CD8-positive, alpha-beta memory T cell (primary cell): ENCODE results near the gene FUZ. TPM values are rescaled to one million over a fixed set of nuclear protein-coding genes. Genes with fewer than 3 reads are reported as not detected.

ENCODE experiments used
- CTCF ChIA-PET: fragments of 350-600 bp; sonication (Branson Sonifier 250); formaldehyde crosslinking; loops from one replicate; lab custom pipeline; 2021; ENCODE audit warnings: antibody characterized with exemption; lab: Charles Lee
- POLR2A ChIA-PET: fragments of 350-600 bp; sonication (Branson Sonifier 250); formaldehyde crosslinking; loops from one replicate; lab custom pipeline; 2021; ENCODE audit warnings: antibody characterized with exemption; lab: Charles Lee
- DNase-seq, 5 donors: peaks; one replicate each; pipeline versions ENCODE4 v3.0.0 to v3.0.0-alpha.2; 2020 to 2022; ENCODE audit warnings: mixed read lengths in 1 of 5
- H3K27ac ChIP-seq: one replicate; pipeline ENCODE4 v1.7.0; 2013; ENCODE audit warnings: low read depth, mild to moderate bottlenecking, low read length, moderate library complexity
- H3K27me3 ChIP-seq: 2 replicates; pipeline ENCODE4 v1.7.0; 2013; ENCODE audit warnings: low read length, mild to moderate bottlenecking; ENCODE audit not compliant: insufficient read depth, poor library complexity, severe bottlenecking
- H3K36me3 ChIP-seq: 2 replicates; pipeline ENCODE4 v1.7.0; 2013; ENCODE audit warnings: mild to moderate bottlenecking, low read length, moderate library complexity; ENCODE audit not compliant: insufficient read depth
- H3K4me1 ChIP-seq: 2 replicates; pipeline ENCODE4 v1.7.0; 2013; ENCODE audit warnings: mild to moderate bottlenecking, low read length, moderate library complexity; ENCODE audit not compliant: insufficient read depth
- H3K4me3 ChIP-seq: 2 replicates; pipeline ENCODE4 v1.7.0; 2013; ENCODE audit warnings: mild to moderate bottlenecking, low read length
- H3K9me3 ChIP-seq: 2 replicates; pipeline ENCODE4 v1.7.0; 2013; ENCODE audit warnings: mild to moderate bottlenecking, low read length
- H3K27ac Mint-ChIP-seq, 8 donors: one replicate each; pipeline ENCODE4 v1.8.0; 2020 to 2021; ENCODE audit warnings: mixed read lengths in 8 of 8, mild to moderate bottlenecking in 6 of 8, inconsistent platforms in 3 of 8, moderate library complexity in 3 of 8
- H3K27me3 Mint-ChIP-seq, 2 donors: one replicate each; pipeline ENCODE4 v1.8.0; 2020 to 2021; ENCODE audit warnings: mixed read lengths in 2 of 2, mild to moderate bottlenecking in 1 of 2, moderate library complexity in 1 of 2
- H3K36me3 Mint-ChIP-seq, 3 donors: one replicate each; pipeline ENCODE4 v1.8.0; 2020 to 2021; ENCODE audit warnings: mixed read lengths in 3 of 3, inconsistent platforms in 1 of 3, mild to moderate bottlenecking in 1 of 3
- H3K4me1 Mint-ChIP-seq, 3 donors: one replicate each; pipeline ENCODE4 v1.8.0; 2020 to 2021; ENCODE audit warnings: mixed read lengths in 3 of 3, inconsistent platforms in 1 of 3, mild to moderate bottlenecking in 1 of 3
- H3K4me3 Mint-ChIP-seq, 7 donors: one replicate each; pipeline ENCODE4 v1.8.0; 2020 to 2021; ENCODE audit warnings: mixed read lengths in 7 of 7, mild to moderate bottlenecking in 6 of 7, moderate library complexity in 4 of 7, inconsistent platforms in 2 of 7
- H3K9me3 Mint-ChIP-seq, 5 donors: one replicate each; pipeline ENCODE4 v1.8.0; 2020 to 2022; ENCODE audit warnings: mixed read lengths in 5 of 5, mild to moderate bottlenecking in 3 of 5, moderate library complexity in 2 of 5, inconsistent platforms in 1 of 5
- polyA plus RNA-seq: library from polyadenylated mRNA; unstranded; fragments of 300-500 nt; fragmentation: Illumina TruSeq; gene quantifications from one replicate; pipeline ENCODE4 v1.2.3, GENCODE V29; 2021
- total RNA-seq, 2 experiments: library from RNA; stranded (reverse); gene quantifications; one replicate each; pipeline ENCODE4 v1.2.3, GENCODE V29; 2021

The FUZ gene
- total and polyA plus RNA-seq, 3 experiments from 2014 or later = 4.5 to 30.1 (median 26.1) TPM

- no peaks in the 10 kb centered on the region for H3K9me3 ChIP-seq
- Mint-ChIP-seq H3K36me3 (peaks cover 3 to 87% (median 3%) of the 10 kb centered on the region in 3 donors), H3K4me1 (peaks cover 0 to 6% (median 0%) of the 10 kb centered on the region in 3 donors), H3K27me3 (no peaks in the 10 kb centered on the region), H3K9me3 (no peaks in the 10 kb centered on the region), H3K4me3 (no peak overlapping the region), H3K27ac (no peak overlapping the region)
- H3K27ac ChIP-seq = no peak overlapping the region
- H3K27me3 ChIP-seq = no peaks in the 10 kb centered on the region
- peaks cover 14% of the 10 kb centered on the region for H3K36me3 ChIP-seq
- ChIA-PET POLR2A (no interaction called here), CTCF (no interaction called here)
- no peak for DNase-seq
- H3K4me3 ChIP-seq = no peak overlapping the region
- no peaks in the 10 kb centered on the region for H3K4me1 ChIP-seq
Measured at GRCh38 chr19:49790866-49791265, 22.2 kb downstream of the FUZ start.

DNA sequence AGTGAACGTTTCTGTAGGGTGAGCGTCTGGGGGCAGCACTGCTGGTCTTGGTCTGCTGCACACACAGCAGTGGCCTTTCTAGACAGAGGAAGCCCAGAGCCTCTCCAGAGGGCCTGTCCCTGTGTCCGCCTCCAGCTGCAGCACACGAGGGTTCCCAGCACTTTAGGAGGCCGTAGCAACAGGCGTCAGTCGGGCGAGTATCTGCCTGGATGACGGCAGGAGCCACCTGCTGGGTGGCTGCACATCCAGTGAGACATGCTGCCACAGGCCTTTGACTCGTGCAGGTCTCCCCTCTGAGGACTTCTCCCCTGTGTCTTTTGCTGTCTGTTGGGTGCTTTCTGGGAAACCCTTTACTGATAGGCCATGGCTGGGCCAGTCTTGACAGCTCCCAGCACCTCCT, 24.2 kb downstream of the FUZ start:
- Mint-ChIP-seq H3K4me1 (peaks cover 0 to 11% (median 0%) of the 10 kb centered on the region in 3 donors), H3K9me3 (no peaks in the 10 kb centered on the region), H3K36me3 (peaks cover 7 to 79% (median 9%) of the 10 kb centered on the region in 3 donors), H3K27ac (peak overlapping the region in 1 of 8 donors; percentile 63), H3K27me3 (no peaks in the 10 kb centered on the region), H3K4me3 (no peak overlapping the region)
- Histone ChIP-seq H3K27ac (no peak overlapping the region), H3K9me3 (no peaks in the 10 kb centered on the region), H3K27me3 (no peaks in the 10 kb centered on the region), H3K4me3 (no peak overlapping the region), H3K4me1 (no peaks in the 10 kb centered on the region), H3K36me3 (peaks cover 18% of the 10 kb centered on the region)
- CTCF ChIA-PET = no interaction called here
- POLR2A ChIA-PET = no interaction called here
- DNase-seq = no peak

- no peaks in the 10 kb centered on the region for H3K4me1 ChIP-seq
- Mint-ChIP-seq H3K4me1 (peaks cover 0 to 11% (median 0%) of the 10 kb centered on the region in 3 donors), H3K27me3 (no peaks in the 10 kb centered on the region), H3K9me3 (no peaks in the 10 kb centered on the region), H3K27ac (peak overlapping the region in 1 of 8 donors; percentile 66), H3K36me3 (peaks cover 7 to 81% (median 13%) of the 10 kb centered on the region in 3 donors), H3K4me3 (no peak overlapping the region)
- no peaks in the 10 kb centered on the region for H3K9me3 ChIP-seq
- no peaks in the 10 kb centered on the region for H3K27me3 ChIP-seq
- POLR2A ChIA-PET = no interaction called here
- no peak overlapping the region for H3K4me3 ChIP-seq
- H3K36me3 ChIP-seq = peaks cover 22% of the 10 kb centered on the region
- CTCF ChIA-PET = no interaction called here
- H3K27ac ChIP-seq = no peak overlapping the region
- no peak for DNase-seq
Measured at GRCh38 chr19:49787746-49788145, 25.3 kb downstream of the FUZ start.

DNA sequence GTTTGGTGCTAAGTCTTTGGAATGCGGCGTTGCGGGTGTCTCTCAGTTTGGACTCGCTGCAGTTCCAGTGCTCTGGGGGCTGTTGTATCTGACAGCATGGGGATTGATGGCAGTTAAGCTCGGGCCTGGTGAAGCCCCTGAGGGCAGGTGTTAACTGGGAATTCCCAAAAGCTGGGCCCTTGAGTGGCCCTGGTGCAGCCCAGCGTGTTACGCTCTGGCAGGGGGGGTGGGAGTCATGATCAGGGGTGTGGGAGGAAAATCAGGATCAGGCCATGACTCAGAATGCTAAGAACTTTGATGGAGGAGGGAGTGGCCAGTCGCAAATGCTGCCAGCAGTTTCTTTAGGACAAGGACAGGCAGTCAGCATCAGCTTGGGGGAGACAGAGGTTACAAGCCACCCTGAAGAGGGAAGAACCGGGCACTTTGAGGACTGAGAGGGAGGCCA, 26.7 kb downstream of the FUZ start:
- ChIA-PET CTCF (no interaction called here), POLR2A (no interaction called here)
- Histone ChIP-seq H3K4me3 (no peak overlapping the region), H3K36me3 (peaks cover 20% of the 10 kb centered on the region), H3K27me3 (no peaks in the 10 kb centered on the region), H3K4me1 (no peaks in the 10 kb centered on the region), H3K27ac (no peak overlapping the region), H3K9me3 (no peaks in the 10 kb centered on the region)
- Mint-ChIP-seq H3K36me3 (peaks cover 7 to 78% (median 11%) of the 10 kb centered on the region in 3 donors), H3K4me1 (peaks cover 0 to 11% (median 0%) of the 10 kb centered on the region in 3 donors), H3K27me3 (no peaks in the 10 kb centered on the region), H3K4me3 (no peak overlapping the region), H3K27ac (peak overlapping the region in 3 of 8 donors; percentile 17 to 73 (median 23)), H3K9me3 (no peaks in the 10 kb centered on the region)
- no peak for DNase-seq

GRCh38 chr19:49782515-49782914, 30.6 kb downstream of the FUZ start:
- CTCF ChIA-PET = no interaction called here

DNA sequence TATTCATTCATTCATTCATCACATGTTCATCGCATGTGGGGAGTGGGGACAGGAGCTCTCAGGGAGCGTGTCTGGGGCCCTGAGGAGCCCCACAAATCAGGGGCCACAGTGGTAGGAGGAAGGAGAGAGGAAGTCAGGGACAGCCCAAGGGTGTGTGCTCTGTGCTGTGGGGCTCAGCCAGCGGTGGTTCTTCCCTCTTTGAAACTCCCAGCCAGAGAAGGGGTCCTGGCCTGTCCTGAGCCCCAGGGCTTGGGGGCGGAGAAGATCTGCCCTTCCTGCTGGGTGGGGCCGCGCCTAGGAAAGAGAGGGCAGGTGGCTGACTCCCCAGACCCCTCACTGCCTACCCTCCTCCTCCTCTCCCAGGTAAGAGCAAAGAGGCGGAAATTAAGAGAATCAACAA, 31.7 kb downstream of the FUZ start:
- no peaks in the 10 kb centered on the region for H3K9me3 Mint-ChIP-seq
- Histone ChIP-seq H3K27me3 (no peaks in the 10 kb centered on the region), H3K36me3 (peaks cover 19% of the 10 kb centered on the region), H3K27ac (no peak overlapping the region), H3K4me3 (no peak overlapping the region), H3K4me1 (no peaks in the 10 kb centered on the region), H3K9me3 (no peaks in the 10 kb centered on the region)
- no peak for DNase-seq
- peaks cover 16 to 21% (median 19%) of the 10 kb centered on the region in 3 donors for H3K4me1 Mint-ChIP-seq
- no peaks in the 10 kb centered on the region for H3K27me3 Mint-ChIP-seq
- H3K36me3 Mint-ChIP-seq = peaks cover 4 to 57% (median 13%) of the 10 kb centered on the region in 3 donors
- CTCF ChIA-PET = no interaction called here
- H3K4me3 Mint-ChIP-seq = no peak overlapping the region
- peak overlapping the region in 4 of 8 donors; percentile 62 to 89 (median 70) for H3K27ac Mint-ChIP-seq
- POLR2A ChIA-PET = interaction anchor here (1.0 kb wide), 1 partner anchor 15 kb away, joined by 3 read pairs; the partner anchor contains the start of gene AP2A1

More at GRCh38 chr19:49782515-49782914, 30.6 kb downstream of the FUZ start:
- Histone ChIP-seq H3K9me3 (no peaks in the 10 kb centered on the region), H3K36me3 (peaks cover 19% of the 10 kb centered on the region), H3K4me3 (no peak overlapping the region), H3K27me3 (no peaks in the 10 kb centered on the region), H3K4me1 (no peaks in the 10 kb centered on the region), H3K27ac (no peak overlapping the region)
- Mint-ChIP-seq H3K27me3 (no peaks in the 10 kb centered on the region), H3K9me3 (no peaks in the 10 kb centered on the region), H3K27ac (peak overlapping the region in 1 of 8 donors; percentile 27), H3K4me3 (no peak overlapping the region), H3K36me3 (peaks cover 4 to 60% (median 13%) of the 10 kb centered on the region in 3 donors), H3K4me1 (peaks cover 14 to 18% (median 16%) of the 10 kb centered on the region in 3 donors)
- DNase-seq = no peak
- POLR2A ChIA-PET = no interaction called here

DNA sequence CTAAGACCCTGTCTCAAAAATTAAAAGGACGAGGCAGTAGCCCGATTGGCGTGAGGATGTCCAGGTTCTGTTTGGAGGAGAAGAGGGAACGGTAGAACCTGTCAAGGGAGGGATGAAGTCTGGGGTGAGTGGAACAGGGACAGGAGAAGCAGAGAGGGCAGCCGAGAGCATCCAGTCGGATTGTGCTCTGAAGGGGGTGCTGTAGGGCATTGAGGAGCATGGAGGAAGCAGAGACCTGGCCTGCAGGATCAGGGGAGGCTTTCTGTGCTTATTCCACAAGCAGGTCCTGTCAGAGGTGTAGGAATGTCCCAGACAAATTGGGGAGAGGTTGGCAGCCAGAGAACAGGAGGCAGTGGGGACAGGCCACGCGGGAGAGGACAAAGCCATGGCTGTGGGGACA, 32.2 kb downstream of the FUZ start:
- H3K27me3 Mint-ChIP-seq = no peaks in the 10 kb centered on the region
- H3K27ac ChIP-seq = no peak overlapping the region
- H3K9me3 ChIP-seq = no peaks in the 10 kb centered on the region
- no peak overlapping the region for H3K4me3 ChIP-seq
- H3K27ac Mint-ChIP-seq = peak overlapping the region in 4 of 8 donors; percentile 62 to 86 (median 70)
- no peaks in the 10 kb centered on the region for H3K4me1 ChIP-seq
- DNase-seq = no peak
- H3K4me3 Mint-ChIP-seq = no peak overlapping the region
- H3K4me1 Mint-ChIP-seq = peaks cover 20 to 25% (median 22%) of the 10 kb centered on the region in 3 donors
- ChIA-PET CTCF (interaction anchor here (0.6 kb wide), 1 partner anchor 872 kb away, joined by 3 read pairs; no protein-coding TSS in a partner anchor), POLR2A (interaction anchor here (1.0 kb wide), 1 partner anchor 14 kb away, joined by 3 read pairs; the partner anchor contains the start of gene AP2A1)
- H3K27me3 ChIP-seq = no peaks in the 10 kb centered on the region
- peaks cover 19% of the 10 kb centered on the region for H3K36me3 ChIP-seq
- H3K9me3 Mint-ChIP-seq = no peaks in the 10 kb centered on the region
- H3K36me3 Mint-ChIP-seq = peaks cover 4 to 56% (median 13%) of the 10 kb centered on the region in 3 donors

- no peaks in the 10 kb centered on the region for H3K27me3 Mint-ChIP-seq
- no peaks in the 10 kb centered on the region for H3K9me3 Mint-ChIP-seq
- H3K27ac Mint-ChIP-seq = peak overlapping the region in 6 of 8 donors; percentile 53 to 93 (median 70)
- no peaks in the 10 kb centered on the region for H3K4me1 ChIP-seq
- H3K4me1 Mint-ChIP-seq = peaks cover 19 to 29% (median 26%) of the 10 kb centered on the region in 3 donors
- H3K27me3 ChIP-seq = no peaks in the 10 kb centered on the region
- H3K27ac ChIP-seq = no peak overlapping the region
- no peaks in the 10 kb centered on the region for H3K9me3 ChIP-seq
- H3K4me3 Mint-ChIP-seq = no peak overlapping the region
- DNase-seq = no peak
- H3K4me3 ChIP-seq = no peak overlapping the region
- H3K36me3 Mint-ChIP-seq = peaks cover 0 to 51% (median 9%) of the 10 kb centered on the region in 3 donors
- POLR2A ChIA-PET = no interaction called here
- H3K36me3 ChIP-seq = peaks cover 18% of the 10 kb centered on the region
- CTCF ChIA-PET = no interaction called here
Measured at GRCh38 chr19:49779731-49780555, 33.1 kb downstream of the FUZ start.
